IMR-90 (cell line): Measurements from ENCODE around the gene SDCCAG8. TPM values are rescaled to one million over a fixed set of nuclear protein-coding genes. Genes with fewer than 3 reads are reported as not detected.

Source experiments
- ATAC-seq: fragments of 200-7000 bp; cut with Tn5 transposase; 2 replicates; pipeline ENCODE4 v1.9.1; 2020; ENCODE audit warnings: low read depth, mild to moderate bottlenecking, moderate library complexity
- BruUV-seq: library from RNA; stranded (reverse); fragments of 400-500 nt; replicated peaks from 2 replicates; lab custom pipeline; 2021; lab: Mats Ljungman, UMichigan
- CTCF ChIA-PET: fragments of 300-600 bp; formaldehyde crosslinking; extraction: SDS; loops from one replicate; lab custom pipeline; 2021; ENCODE audit warnings: antibody characterized with exemption; lab: Yijun Ruan, JAX
- POLR2A ChIA-PET: fragments of 300-600 bp; sonication (Branson Sonifier 250); formaldehyde crosslinking; loops from one replicate; lab custom pipeline; 2022; ENCODE audit warnings: antibody characterized with exemption; ENCODE audit not compliant: unreplicated experiment; lab: Charles Lee
- DNase-seq: peaks from one replicate; pipeline ENCODE4 v3.0.0; 2013
- H2AFZ ChIP-seq: replicated peaks from 2 replicates; pipeline ENCODE3; 2013; ENCODE audit warnings: low read length, mild to moderate bottlenecking; ENCODE audit not compliant: poor library complexity
- H2AK5ac ChIP-seq: 2 replicates; pipeline ENCODE4 v1.6.1; 2013; ENCODE audit warnings: low read depth, low read length, inconsistent platforms
- H2AK9ac ChIP-seq: replicated peaks from 2 replicates; pipeline ENCODE3; 2013; ENCODE audit warnings: mild to moderate bottlenecking, low read depth, low read length, moderate library complexity; ENCODE audit not compliant: poor library complexity
- H2BK120ac ChIP-seq: 2 replicates; pipeline ENCODE4 v1.6.1; 2013; ENCODE audit warnings: low read depth, low read length, inconsistent platforms
- H2BK15ac ChIP-seq: 3 replicates; pipeline ENCODE4 v1.6.1; 2013; ENCODE audit warnings: low read depth, low read length, inconsistent platforms
- H2BK20ac ChIP-seq: 2 replicates; pipeline ENCODE4 v1.6.1; 2013; ENCODE audit warnings: low read depth, mild to moderate bottlenecking, inconsistent platforms, low read length, moderate library complexity
- H2BK5ac ChIP-seq: 2 replicates; pipeline ENCODE4 v1.6.1; 2013; ENCODE audit warnings: mild to moderate bottlenecking, low read depth, low read length, inconsistent platforms; ENCODE audit not compliant: poor library complexity, severe bottlenecking
- H3K14ac ChIP-seq: replicated peaks from 2 replicates; pipeline ENCODE4 v1.6.1; 2013; ENCODE audit warnings: low read depth, low read length, inconsistent platforms
- H3K18ac ChIP-seq: 2 replicates; pipeline ENCODE4 v1.6.1; 2013; ENCODE audit warnings: low read depth, low read length, control low read depth
- H3K23ac ChIP-seq: 2 replicates; pipeline ENCODE4 v1.6.1; 2013; ENCODE audit warnings: low read depth, low read length, inconsistent platforms
- H3K27ac ChIP-seq: 2 replicates; pipeline ENCODE4 v1.5.1; 2013; ENCODE audit warnings: mild to moderate bottlenecking, control low read depth, low read length; ENCODE audit not compliant: insufficient read depth
- H3K27me3 ChIP-seq: 2 replicates; pipeline ENCODE4 v1.6.1; 2013; ENCODE audit warnings: low read length; ENCODE audit not compliant: control insufficient read depth, insufficient read depth
- H3K36me3 ChIP-seq: 2 replicates; pipeline ENCODE4 v1.6.1; 2013; ENCODE audit warnings: low read length, mixed read lengths; ENCODE audit not compliant: control insufficient read depth, insufficient read depth
- H3K4ac ChIP-seq: 2 replicates; pipeline ENCODE4 v1.6.1; 2013; ENCODE audit warnings: low read depth, low read length, inconsistent platforms
- H3K4me1 ChIP-seq: 2 replicates; pipeline ENCODE4 v1.6.1; 2013; ENCODE audit warnings: low read length, mixed read lengths; ENCODE audit not compliant: control insufficient read depth, insufficient read depth
- H3K4me2 ChIP-seq: 2 replicates; pipeline ENCODE4 v1.6.1; 2013; ENCODE audit warnings: low read depth, mild to moderate bottlenecking, control low read depth, low read length, moderate library complexity
- H3K4me3 ChIP-seq: 2 replicates; pipeline ENCODE4 v1.5.1; 2013; ENCODE audit warnings: low read depth, mild to moderate bottlenecking, control low read depth, low read length, moderate library complexity; ENCODE audit not compliant: insufficient read depth
- H3K56ac ChIP-seq: 2 replicates; pipeline ENCODE4 v1.6.1; 2013; ENCODE audit warnings: low read length, inconsistent platforms; ENCODE audit not compliant: insufficient read depth; ENCODE audit errors: extremely low read depth
- H3K79me1 ChIP-seq, 2 experiments: 2 replicates each; pipeline ENCODE4 v1.6.1; 2013; ENCODE audit warnings: low read length in 2 of 2, inconsistent platforms in 1 of 2, low read depth in 1 of 2
- H3K9ac ChIP-seq: 2 replicates; pipeline ENCODE4 v1.6.1; 2013; ENCODE audit warnings: low read depth, low read length, control low read depth
- H3K9me1 ChIP-seq: 2 replicates; pipeline ENCODE4 v1.6.1; 2013; ENCODE audit warnings: low read length, inconsistent platforms; ENCODE audit not compliant: insufficient read depth
- H3K9me3 ChIP-seq: 2 replicates; pipeline ENCODE4 v1.6.1; 2013; ENCODE audit warnings: low read length; ENCODE audit not compliant: control insufficient read depth, insufficient read depth
- H4K20me1 ChIP-seq: 2 replicates; pipeline ENCODE4 v1.6.1; 2013; ENCODE audit warnings: low read length, inconsistent platforms; ENCODE audit not compliant: insufficient read depth
- H4K5ac ChIP-seq: 2 replicates; pipeline ENCODE4 v1.6.1; 2013; ENCODE audit warnings: mild to moderate bottlenecking, low read depth, low read length, control low read depth
- H4K8ac ChIP-seq, 2 experiments: 2 replicates each; pipeline ENCODE4 v1.6.1; 2013; ENCODE audit warnings: low read depth in 2 of 2, low read length in 2 of 2, control low read depth in 1 of 2, inconsistent platforms in 1 of 2
- H4K91ac ChIP-seq: 2 replicates; pipeline ENCODE4 v1.6.1; 2013; ENCODE audit warnings: low read depth, low read length, inconsistent platforms; ENCODE audit not compliant: insufficient read depth
- CEBPB ChIP-seq: IDR thresholded peaks from 2 replicates; pipeline ENCODE4 v1.6.1; 2012; ENCODE audit warnings: low read depth, low read length, improper control_type of control experiment
- MAFK ChIP-seq: IDR thresholded peaks from 2 replicates; pipeline ENCODE4 v1.6.1; 2012; ENCODE audit warnings: low read depth, low read length, improper control_type of control experiment
- MAZ ChIP-seq: IDR thresholded peaks from 2 replicates; pipeline ENCODE4 v1.6.1; 2012; ENCODE audit warnings: low read depth, mild to moderate bottlenecking, low read length, improper control_type of control experiment, moderate library complexity, borderline replicate concordance
- RCOR1 ChIP-seq: IDR thresholded peaks from 2 replicates; pipeline ENCODE4 v1.6.1; 2012; ENCODE audit warnings: mild to moderate bottlenecking, low read length, improper control_type of control experiment; ENCODE audit not compliant: insufficient replicate concordance
- WGBS, 2 experiments: methylation state at CpG; one replicate each; pipeline versions ENCODE4 v1.1.5 to v1.1.7; 2013; ENCODE audit warnings: missing lambda C conversion rate in 2 of 2; ENCODE audit not compliant: insufficient read length in 1 of 2; ENCODE audit errors: extremely low coverage in 2 of 2; 5-methylcytosine and 5-hydroxymethylcytosine counted together
- dilution Hi-C: fragments of 300-500 bp; cut with HindIII; formaldehyde crosslinking; loops from one replicate; pipeline ENCODE4 v1.14.3; 2018; ENCODE audit warnings: low sequenced_read_pairs; ENCODE audit not compliant: unreplicated experiment
- in situ Hi-C: fragments of 300-500 bp; cut with MboI; formaldehyde crosslinking; loops from 3 replicates; pipeline ENCODE4 v1.14.3; 2019; ENCODE audit warnings: low sequenced_read_pairs, inconsistent platforms, mixed read lengths
- intact Hi-C: fragments of 100-400 bp; cut with micrococcal nuclease; formaldehyde crosslinking; loops from 2 replicates; pipeline ENCODE4 v1.10.0; 2022
- polyA plus RNA-seq, 3 experiments: library from polyadenylated mRNA; depleted of rRNA; stranded (reverse); fragments of >200 nt; gene quantifications; 2 replicates each; pipeline ENCODE4 v1.2.3, GENCODE V29; 2012; ENCODE audit warnings: low replicate concordance in 1 of 3
- total RNA-seq: library from RNA; depleted of rRNA; stranded (reverse); fragments of >200 nt; gene quantifications from 2 replicates; pipeline ENCODE4 v1.2.3, GENCODE V29; 2012

SDCCAG8 gene
- total and polyA plus RNA-seq, 2 of the 4 experiments (the other 2 are of a cell fraction) = 25.2 to 46.8 TPM

- Histone ChIP-seq H2BK120ac (no peak overlapping the region), H3K9ac (no peak overlapping the region), H3K4me1 (peaks cover 2% of the 10 kb centered on the region; the same call in 1 of the 2 replicates), H3K79me1 (peaks cover 0 to 4% of the 10 kb centered on the region in 2 experiments; a peak in 2 of 4 replicates), H2BK5ac (no peak overlapping the region), H2AK5ac (no peak overlapping the region), H3K14ac (no peak overlapping the region), H3K4ac (no peak overlapping the region), H3K9me1 (no peaks in the 10 kb centered on the region; the same call in 1 of the 2 replicates), H2AK9ac (no peak overlapping the region), H2BK15ac (no peak overlapping the region), H2BK20ac (no peak overlapping the region), H4K20me1 (no peaks in the 10 kb centered on the region), H2AFZ (no peak overlapping the region), H4K8ac (no peak overlapping the region), H3K4me3 (no peak overlapping the region), H3K36me3 (peaks cover 4% of the 10 kb centered on the region), H4K5ac (no peak overlapping the region), H3K4me2 (no peak overlapping the region), H3K27ac (no peak overlapping the region), H3K18ac (no peak overlapping the region), H3K23ac (no peak overlapping the region), H3K9me3 (no peaks in the 10 kb centered on the region), H3K56ac (no peak overlapping the region), H4K91ac (no peak overlapping the region), H3K27me3 (no peaks in the 10 kb centered on the region)
- ChIA-PET CTCF (no interaction called here), POLR2A (no interaction called here)
- in situ Hi-C loops = no loop called here
- ATAC-seq (no peak), DNase-seq (no peak)
- TF ChIP-seq RCOR1 (no peak), CEBPB (no peak), MAZ (no peak), MAFK (no peak)
- BruUV-seq = no TSS peak
- WGBS, 2 experiments = no CpG with 5 or more reads among the region's 1 CpG
- dilution Hi-C loops = no loop called here
- intact Hi-C loops = no loop called here
These were observed 43.2 kb downstream of the SDCCAG8 start for GRCh38 chr1:243299069-243299468.
